Astrocyte (in vitro differentiated cells and primary cell): ENCODE measurements around the gene ARHGEF10L.

ENCODE experiments used
- EZH2 ChIP-seq: IDR thresholded peaks from 2 replicates; pipeline ENCODE4 v1.6.1; 2012; ENCODE audit warnings: mild to moderate bottlenecking, low read length, inconsistent platforms; ENCODE audit not compliant: insufficient read depth
- TF ChIP-seq, protein P1 (sequence below): IDR thresholded peaks from 2 replicates; pipeline ENCODE4 v1.5.1; 2011; ENCODE audit warnings: low read depth, mild to moderate bottlenecking, inconsistent platforms, low read length, moderate library complexity; ENCODE audit not compliant: insufficient read depth

GRCh38 chr1:17510138-17510537 is 29.4 kb upstream of the ARHGEF10L start:
- TF ChIP-seq, protein P1, sequence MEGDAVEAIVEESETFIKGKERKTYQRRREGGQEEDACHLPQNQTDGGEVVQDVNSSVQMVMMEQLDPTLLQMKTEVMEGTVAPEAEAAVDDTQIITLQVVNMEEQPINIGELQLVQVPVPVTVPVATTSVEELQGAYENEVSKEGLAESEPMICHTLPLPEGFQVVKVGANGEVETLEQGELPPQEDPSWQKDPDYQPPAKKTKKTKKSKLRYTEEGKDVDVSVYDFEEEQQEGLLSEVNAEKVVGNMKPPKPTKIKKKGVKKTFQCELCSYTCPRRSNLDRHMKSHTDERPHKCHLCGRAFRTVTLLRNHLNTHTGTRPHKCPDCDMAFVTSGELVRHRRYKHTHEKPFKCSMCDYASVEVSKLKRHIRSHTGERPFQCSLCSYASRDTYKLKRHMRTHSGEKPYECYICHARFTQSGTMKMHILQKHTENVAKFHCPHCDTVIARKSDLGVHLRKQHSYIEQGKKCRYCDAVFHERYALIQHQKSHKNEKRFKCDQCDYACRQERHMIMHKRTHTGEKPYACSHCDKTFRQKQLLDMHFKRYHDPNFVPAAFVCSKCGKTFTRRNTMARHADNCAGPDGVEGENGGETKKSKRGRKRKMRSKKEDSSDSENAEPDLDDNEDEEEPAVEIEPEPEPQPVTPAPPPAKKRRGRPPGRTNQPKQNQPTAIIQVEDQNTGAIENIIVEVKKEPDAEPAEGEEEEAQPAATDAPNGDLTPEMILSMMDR, result no peak
- no peak for TF ChIP-seq EZH2
